ENCODE results near the gene DPEP1. TPM values are rescaled to one million over a fixed set of nuclear protein-coding genes. Genes with fewer than 3 reads are reported as not detected.

DPEP1 gene
- total and polyA plus RNA-seq, 2 experiments from 2014 or later = 1.7 to 2.3 TPM

DNA sequence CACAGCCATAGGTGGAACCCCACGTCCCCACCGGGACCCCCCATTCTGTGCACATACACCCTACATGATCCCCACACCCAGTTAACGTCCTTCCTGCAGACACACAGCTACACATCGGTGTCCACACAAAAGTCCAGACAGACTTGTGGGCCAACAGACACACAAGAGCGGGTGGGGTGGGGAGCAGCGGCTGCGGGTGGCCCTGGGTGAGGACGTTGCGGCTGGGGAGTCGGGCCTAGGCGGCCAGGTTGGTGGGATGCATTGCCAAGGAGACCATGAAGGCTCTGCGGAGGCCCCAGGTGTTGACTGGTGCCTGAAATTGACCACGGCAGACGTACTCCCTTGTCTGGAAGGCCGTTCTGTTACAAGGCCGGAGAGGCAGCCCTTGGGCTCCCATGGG lies 8.7 kb upstream of the DPEP1 start:
- Histone ChIP-seq H3K4me1 (ENCODE audit: insufficient read depth) (peaks cover 11% of the 10 kb centered on the region), H3K4me3 (no peak overlapping the region), H3K79me2 (replicated peaks; ENCODE audit: insufficient read depth) (no peaks in the 10 kb centered on the region), H3K36me3 (ENCODE audit: insufficient read depth) (no peaks in the 10 kb centered on the region), H3K4me2 (no peak overlapping the region), H3F3A (replicated peaks; ENCODE audit: low read depth) (no peaks in the 10 kb centered on the region), H3K9me2 (ENCODE audit: insufficient read depth) (no peaks in the 10 kb centered on the region), H3K27me3 (ENCODE audit: insufficient read depth) (no peaks in the 10 kb centered on the region), H4K20me1 (replicated peaks; ENCODE audit: insufficient read depth) (no peaks in the 10 kb centered on the region), H2AFZ (no peak overlapping the region), H3K27ac (ENCODE audit: low read depth) (no peak overlapping the region)
- ATAC-seq (no peak), DNase-seq (ENCODE audit: low spot score) (no peak)
- TF ChIP-seq CREB1 (CRISPR knock-in tag; IDR thresholded peaks at IDR 0.05; ENCODE audit: low read depth) (no peak), JUNB (IDR thresholded peaks at IDR 0.05; ENCODE audit: unreplicated experiment) (no peak), ZNF331 (CRISPR knock-in tag; IDR thresholded peaks at IDR 0.05; ENCODE audit: low read depth) (no peak), POLR2AphosphoS5 (IDR thresholded peaks at IDR 0.05; ENCODE audit: low read depth) (no peak), ETS1 (IDR thresholded peaks at IDR 0.05) (no peak), EZH2 (IDR thresholded peaks at IDR 0.05; ENCODE audit: low read depth, unreplicated experiment) (no peak), EZH2phosphoT487 (IDR thresholded peaks at IDR 0.05; ENCODE audit: unreplicated experiment) (no peak), NANOG (IDR thresholded peaks at IDR 0.05; ENCODE audit: borderline replicate concordance) (no peak), CTCF (conservative IDR thresholded peaks at IDR 0.05; ENCODE audit: low read depth in 2 of 2) (no peak), ZNF114 (CRISPR knock-in tag; IDR thresholded peaks at IDR 0.05) (no peak), STAT1 (IDR thresholded peaks at IDR 0.05; ENCODE audit: unreplicated experiment) (no peak)
- TF ChIP-seq, protein P1, sequence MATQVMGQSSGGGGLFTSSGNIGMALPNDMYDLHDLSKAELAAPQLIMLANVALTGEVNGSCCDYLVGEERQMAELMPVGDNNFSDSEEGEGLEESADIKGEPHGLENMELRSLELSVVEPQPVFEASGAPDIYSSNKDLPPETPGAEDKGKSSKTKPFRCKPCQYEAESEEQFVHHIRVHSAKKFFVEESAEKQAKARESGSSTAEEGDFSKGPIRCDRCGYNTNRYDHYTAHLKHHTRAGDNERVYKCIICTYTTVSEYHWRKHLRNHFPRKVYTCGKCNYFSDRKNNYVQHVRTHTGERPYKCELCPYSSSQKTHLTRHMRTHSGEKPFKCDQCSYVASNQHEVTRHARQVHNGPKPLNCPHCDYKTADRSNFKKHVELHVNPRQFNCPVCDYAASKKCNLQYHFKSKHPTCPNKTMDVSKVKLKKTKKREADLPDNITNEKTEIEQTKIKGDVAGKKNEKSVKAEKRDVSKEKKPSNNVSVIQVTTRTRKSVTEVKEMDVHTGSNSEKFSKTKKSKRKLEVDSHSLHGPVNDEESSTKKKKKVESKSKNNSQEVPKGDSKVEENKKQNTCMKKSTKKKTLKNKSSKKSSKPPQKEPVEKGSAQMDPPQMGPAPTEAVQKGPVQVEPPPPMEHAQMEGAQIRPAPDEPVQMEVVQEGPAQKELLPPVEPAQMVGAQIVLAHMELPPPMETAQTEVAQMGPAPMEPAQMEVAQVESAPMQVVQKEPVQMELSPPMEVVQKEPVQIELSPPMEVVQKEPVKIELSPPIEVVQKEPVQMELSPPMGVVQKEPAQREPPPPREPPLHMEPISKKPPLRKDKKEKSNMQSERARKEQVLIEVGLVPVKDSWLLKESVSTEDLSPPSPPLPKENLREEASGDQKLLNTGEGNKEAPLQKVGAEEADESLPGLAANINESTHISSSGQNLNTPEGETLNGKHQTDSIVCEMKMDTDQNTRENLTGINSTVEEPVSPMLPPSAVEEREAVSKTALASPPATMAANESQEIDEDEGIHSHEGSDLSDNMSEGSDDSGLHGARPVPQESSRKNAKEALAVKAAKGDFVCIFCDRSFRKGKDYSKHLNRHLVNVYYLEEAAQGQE (IDR thresholded peaks at IDR 0.05; ENCODE audit: unreplicated experiment) = no peak
- TF ChIP-seq, protein P2, sequence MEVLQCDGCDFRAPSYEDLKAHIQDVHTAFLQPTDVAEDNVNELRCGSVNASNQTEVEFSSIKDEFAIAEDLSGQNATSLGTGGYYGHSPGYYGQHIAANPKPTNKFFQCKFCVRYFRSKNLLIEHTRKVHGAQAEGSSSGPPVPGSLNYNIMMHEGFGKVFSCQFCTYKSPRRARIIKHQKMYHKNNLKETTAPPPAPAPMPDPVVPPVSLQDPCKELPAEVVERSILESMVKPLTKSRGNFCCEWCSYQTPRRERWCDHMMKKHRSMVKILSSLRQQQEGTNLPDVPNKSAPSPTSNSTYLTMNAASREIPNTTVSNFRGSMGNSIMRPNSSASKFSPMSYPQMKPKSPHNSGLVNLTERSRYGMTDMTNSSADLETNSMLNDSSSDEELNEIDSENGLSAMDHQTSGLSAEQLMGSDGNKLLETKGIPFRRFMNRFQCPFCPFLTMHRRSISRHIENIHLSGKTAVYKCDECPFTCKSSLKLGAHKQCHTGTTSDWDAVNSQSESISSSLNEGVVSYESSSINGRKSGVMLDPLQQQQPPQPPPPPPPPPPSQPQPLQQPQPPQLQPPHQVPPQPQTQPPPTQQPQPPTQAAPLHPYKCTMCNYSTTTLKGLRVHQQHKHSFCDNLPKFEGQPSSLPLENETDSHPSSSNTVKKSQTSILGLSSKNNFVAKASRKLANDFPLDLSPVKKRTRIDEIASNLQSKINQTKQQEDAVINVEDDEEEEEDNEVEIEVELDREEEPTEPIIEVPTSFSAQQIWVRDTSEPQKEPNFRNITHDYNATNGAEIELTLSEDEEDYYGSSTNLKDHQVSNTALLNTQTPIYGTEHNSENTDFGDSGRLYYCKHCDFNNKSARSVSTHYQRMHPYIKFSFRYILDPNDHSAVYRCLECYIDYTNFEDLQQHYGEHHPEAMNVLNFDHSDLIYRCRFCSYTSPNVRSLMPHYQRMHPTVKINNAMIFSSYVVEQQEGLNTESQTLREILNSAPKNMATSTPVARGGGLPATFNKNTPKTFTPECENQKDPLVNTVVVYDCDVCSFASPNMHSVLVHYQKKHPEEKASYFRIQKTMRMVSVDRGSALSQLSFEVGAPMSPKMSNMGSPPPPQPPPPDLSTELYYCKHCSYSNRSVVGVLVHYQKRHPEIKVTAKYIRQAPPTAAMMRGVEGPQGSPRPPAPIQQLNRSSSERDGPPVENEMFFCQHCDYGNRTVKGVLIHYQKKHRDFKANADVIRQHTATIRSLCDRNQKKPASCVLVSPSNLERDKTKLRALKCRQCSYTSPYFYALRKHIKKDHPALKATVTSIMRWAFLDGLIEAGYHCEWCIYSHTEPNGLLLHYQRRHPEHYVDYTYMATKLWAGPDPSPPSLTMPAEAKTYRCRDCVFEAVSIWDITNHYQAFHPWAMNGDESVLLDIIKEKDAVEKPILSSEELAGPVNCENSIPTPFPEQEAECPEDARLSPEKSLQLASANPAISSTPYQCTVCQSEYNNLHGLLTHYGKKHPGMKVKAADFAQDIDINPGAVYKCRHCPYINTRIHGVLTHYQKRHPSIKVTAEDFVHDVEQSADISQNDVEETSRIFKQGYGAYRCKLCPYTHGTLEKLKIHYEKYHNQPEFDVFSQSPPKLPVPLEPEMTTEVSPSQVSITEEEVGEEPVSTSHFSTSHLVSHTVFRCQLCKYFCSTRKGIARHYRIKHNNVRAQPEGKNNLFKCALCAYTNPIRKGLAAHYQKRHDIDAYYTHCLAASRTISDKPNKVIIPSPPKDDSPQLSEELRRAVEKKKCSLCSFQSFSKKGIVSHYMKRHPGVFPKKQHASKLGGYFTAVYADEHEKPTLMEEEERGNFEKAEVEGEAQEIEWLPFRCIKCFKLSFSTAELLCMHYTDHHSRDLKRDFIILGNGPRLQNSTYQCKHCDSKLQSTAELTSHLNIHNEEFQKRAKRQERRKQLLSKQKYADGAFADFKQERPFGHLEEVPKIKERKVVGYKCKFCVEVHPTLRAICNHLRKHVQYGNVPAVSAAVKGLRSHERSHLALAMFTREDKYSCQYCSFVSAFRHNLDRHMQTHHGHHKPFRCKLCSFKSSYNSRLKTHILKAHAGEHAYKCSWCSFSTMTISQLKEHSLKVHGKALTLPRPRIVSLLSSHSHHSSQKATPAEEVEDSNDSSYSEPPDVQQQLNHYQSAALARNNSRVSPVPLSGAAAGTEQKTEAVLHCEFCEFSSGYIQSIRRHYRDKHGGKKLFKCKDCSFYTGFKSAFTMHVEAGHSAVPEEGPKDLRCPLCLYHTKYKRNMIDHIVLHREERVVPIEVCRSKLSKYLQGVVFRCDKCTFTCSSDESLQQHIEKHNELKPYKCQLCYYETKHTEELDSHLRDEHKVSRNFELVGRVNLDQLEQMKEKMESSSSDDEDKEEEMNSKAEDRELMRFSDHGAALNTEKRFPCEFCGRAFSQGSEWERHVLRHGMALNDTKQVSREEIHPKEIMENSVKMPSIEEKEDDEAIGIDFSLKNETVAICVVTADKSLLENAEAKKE (CRISPR knock-in tag; IDR thresholded peaks at IDR 0.05) = no peak
- no peaks in the 10 kb centered on the region for H3K9me3 Mint-ChIP-seq
- no peak overlapping the region for H3K27ac Mint-ChIP-seq
- H3K4me3 Mint-ChIP-seq = no peak overlapping the region
- peaks cover 6% of the 10 kb centered on the region for H3K27me3 Mint-ChIP-seq (ENCODE audit: insufficient read depth, low read depth, poor library complexity)
- H3K36me3 Mint-ChIP-seq (ENCODE audit: low read depth) = no peaks in the 10 kb centered on the region
- H3K4me1 Mint-ChIP-seq = peaks cover 7% of the 10 kb centered on the region

Data from GM23338 (cell line).